Endothelial cell of umbilical vein (primary cell): Measurements from ENCODE around the gene TNRC6C. TPM values are rescaled to one million over a fixed set of nuclear protein-coding genes. Genes with fewer than 3 reads are reported as not detected.

Experiments
- BruUV-seq: library from RNA; stranded (reverse); fragments of 400-500 nt; replicated peaks from 2 replicates; lab custom pipeline; 2021; lab: Mats Ljungman, UMichigan
- CTCF ChIA-PET: fragments of 300-600, 350-600 bp; sonication (Branson Sonifier 250); formaldehyde crosslinking; loops from one replicate; lab custom pipeline; 2021; ENCODE audit warnings: antibody characterized with exemption, inconsistent platforms; lab: Charles Lee
- POLR2A ChIA-PET: fragments of 300-600, 350-600 bp; sonication (Branson Sonifier 250); formaldehyde crosslinking; loops from one replicate; lab custom pipeline; 2021; ENCODE audit warnings: antibody characterized with exemption, inconsistent platforms; lab: Charles Lee
- DNase-seq: peaks from one replicate; pipeline ENCODE4 v3.0.0-alpha.2; 2011; ENCODE audit warnings: low read depth, low spot score
- FAIRE-seq: peaks from 2 replicates; lab custom pipeline; 2011; peaks lifted over from hg19 to GRCh38; lab: Jason Lieb, UNC
- H2AFZ ChIP-seq: 2 replicates; pipeline ENCODE4 v1.6.0; 2012; ENCODE audit warnings: low read depth, low read length, control low read depth, inconsistent platforms
- H3K27ac ChIP-seq: 2 replicates; pipeline ENCODE4 v1.5.1; 2011; ENCODE audit warnings: low read depth, mild to moderate bottlenecking, control low read depth, low read length, moderate library complexity; ENCODE audit not compliant: insufficient read depth
- H3K27me3 ChIP-seq, 2 experiments: 2 replicates each; pipeline versions ENCODE4 v1.6.0 to v1.6.1; 2011; ENCODE audit warnings: low read length in 2 of 2, mixed read lengths in 1 of 2; ENCODE audit not compliant: control insufficient read depth in 2 of 2, insufficient read depth in 2 of 2
- H3K36me3 ChIP-seq, 2 experiments: 2 replicates in 1 of 2; 3 replicates in 1 of 2; pipeline ENCODE4 v1.5.1; 2011; ENCODE audit warnings: low read length in 2 of 2, mild to moderate bottlenecking in 1 of 2, moderate library complexity in 1 of 2; ENCODE audit not compliant: control insufficient read depth in 2 of 2, insufficient read depth in 2 of 2; ENCODE audit errors: extremely low read depth in 1 of 2
- H3K4me1 ChIP-seq: 3 replicates; pipeline ENCODE4 v1.5.1; 2011; ENCODE audit warnings: mild to moderate bottlenecking, low read length; ENCODE audit not compliant: control insufficient read depth, insufficient read depth; ENCODE audit errors: extremely low read depth
- H3K4me2 ChIP-seq: 2 replicates; pipeline ENCODE4 v1.6.1; 2011; ENCODE audit warnings: low read length, control low read depth, mixed read lengths; ENCODE audit not compliant: insufficient read depth
- H3K4me3 ChIP-seq, 3 experiments: fragments of 200-600 bp in 1 of 3; sonication (generic), shearing (Covaris generic) in 1 of 3; replicated peaks in 1 of 3; 2 replicates each; pipeline ENCODE4 v1.5.1; 2011 to 2016; ENCODE audit warnings: control low read depth in 3 of 3, low read length in 3 of 3, mild to moderate bottlenecking in 2 of 3, inconsistent platforms in 1 of 3, low read depth in 1 of 3, moderate library complexity in 1 of 3; ENCODE audit not compliant: insufficient read depth in 1 of 3
- H3K79me2 ChIP-seq: 2 replicates; pipeline ENCODE4 v1.6.0; 2012; ENCODE audit warnings: low read length, inconsistent platforms; ENCODE audit not compliant: control insufficient read depth, insufficient read depth
- H3K9ac ChIP-seq: replicated peaks from 2 replicates; pipeline ENCODE3; 2011; ENCODE audit warnings: low read length, control low read depth; ENCODE audit not compliant: insufficient read depth; ENCODE audit errors: extremely low read depth
- H3K9me1 ChIP-seq: replicated peaks from 3 replicates; pipeline ENCODE4 v1.6.0; 2011; ENCODE audit warnings: mild to moderate bottlenecking, low read length; ENCODE audit not compliant: control insufficient read depth, insufficient read depth; ENCODE audit errors: extremely low read depth
- H3K9me3 ChIP-seq: replicated peaks from 2 replicates; pipeline ENCODE4 v1.5.1; 2012; ENCODE audit warnings: low read length, inconsistent platforms; ENCODE audit not compliant: control insufficient read depth, insufficient read depth
- H4K20me1 ChIP-seq: replicated peaks from 2 replicates; pipeline ENCODE3; 2011; ENCODE audit warnings: mild to moderate bottlenecking, low read length; ENCODE audit not compliant: control insufficient read depth, insufficient read depth; ENCODE audit errors: extremely low read depth
- EZH2 ChIP-seq: IDR thresholded peaks from 2 replicates; pipeline ENCODE4 v1.6.1; 2012; ENCODE audit warnings: borderline replicate concordance, low read depth, mild to moderate bottlenecking, moderate library complexity, low read length, inconsistent platforms; ENCODE audit not compliant: severe bottlenecking
- FOS ChIP-seq: IDR thresholded peaks from 2 replicates; pipeline ENCODE4 v1.6.1; 2011; ENCODE audit warnings: mild to moderate bottlenecking, low read length, moderate library complexity, borderline replicate concordance; ENCODE audit not compliant: insufficient read depth
- GATA2 ChIP-seq: IDR thresholded peaks from 2 replicates; pipeline ENCODE4 v1.7.0; 2011; ENCODE audit warnings: low read depth, mild to moderate bottlenecking, moderate library complexity, mixed read lengths, low read length; ENCODE audit not compliant: insufficient read length, insufficient read depth
- JUN ChIP-seq: IDR thresholded peaks from 2 replicates; pipeline ENCODE4 v1.6.1; 2011; ENCODE audit warnings: borderline replicate concordance, low read depth; ENCODE audit not compliant: insufficient read length, insufficient read depth
- MYC ChIP-seq: IDR thresholded peaks from one replicate; pipeline ENCODE4 v1.6.1; 2011; ENCODE audit warnings: mild to moderate bottlenecking, low read depth, low read length
- POLR2A ChIP-seq: IDR thresholded peaks from 2 replicates; pipeline ENCODE4 v1.6.1; 2012; ENCODE audit warnings: low read depth, mild to moderate bottlenecking, control low read depth, low read length
- POLR2AphosphoS5 ChIP-seq: IDR thresholded peaks from 2 replicates; pipeline ENCODE4 v1.6.1; 2012; ENCODE audit warnings: low read depth, mild to moderate bottlenecking, control low read depth, low read length, moderate library complexity; ENCODE audit not compliant: insufficient read depth
- dilution Hi-C: fragments of 300-500 bp; cut with MboI; formaldehyde crosslinking; loops from one replicate; pipeline ENCODE4 v1.15.0; 2019; ENCODE audit warnings: low sequenced_read_pairs; ENCODE audit not compliant: extremely low pct_ligation_motif_present
- intact Hi-C: fragments of 100-400 bp; cut with micrococcal nuclease; formaldehyde crosslinking; loops from one replicate; pipeline ENCODE4 v1.10.0; 2022
- polyA plus RNA-seq, 4 experiments: library from polyadenylated mRNA; depleted of rRNA in 3 of 4; stranded (reverse) in 3 of 4; unstranded in 1 of 4; fragments of >200 nt; gene quantifications; 2 replicates each; pipeline versions ENCODE4 v1.2.1 to v1.2.3, GENCODE V29; 2011 to 2012; ENCODE audit warnings: missing spikeins in 1 of 4
- total RNA-seq: library from RNA; stranded (reverse); gene quantifications from 2 replicates; pipeline ENCODE4 v1.2.3, GENCODE V29; 2021
- TF ChIP-seq, protein P1 (sequence below): IDR thresholded peaks from 2 replicates; pipeline ENCODE4 v1.6.1; 2011; ENCODE audit not compliant: insufficient read depth, insufficient read length
- TF ChIP-seq, protein P2 (sequence below), 2 donors: IDR thresholded peaks; 1 replicate in 1 of 2; 2 replicates in 1 of 2; pipeline ENCODE4 v1.5.1; 2011; ENCODE audit warnings: low read length in 2 of 2, mild to moderate bottlenecking in 2 of 2, moderate library complexity in 2 of 2, control low read depth in 1 of 2, inconsistent platforms in 1 of 2, low read depth in 1 of 2; ENCODE audit not compliant: insufficient read depth in 1 of 2; ENCODE audit errors: extremely low read depth in 1 of 2

Gene TNRC6C
- total and polyA plus RNA-seq, 2 donors (not counting 3 experiments of a cell fraction or from before 2014, with no cell fraction given): 2.1 to 17.5 TPM

- Histone ChIP-seq H2AFZ (no peak overlapping the region), H3K4me3 (no peak overlapping the region), H3K4me2 (no peak overlapping the region), H3K27me3 (no peaks in the 10 kb centered on the region), H3K9me1 (no peaks in the 10 kb centered on the region), H3K9ac (no peak overlapping the region), H3K36me3 (no peaks in the 10 kb centered on the region), H4K20me1 (no peaks in the 10 kb centered on the region), H3K79me2 (no peaks in the 10 kb centered on the region), H3K9me3 (no peaks in the 10 kb centered on the region), H3K27ac (no peak overlapping the region), H3K4me1 (peaks cover 22% of the 10 kb centered on the region)
- CTCF ChIA-PET: interaction anchor here (0.9 to 1.5 kb wide), 5 partner anchors 9 to 108 kb away, joined by 3 to 12 read pairs (median 5); no protein-coding TSS in a partner anchor
- FAIRE-seq (no peak), DNase-seq (no peak)
- dilution Hi-C loops: no loop called here
- intact Hi-C loops: no loop called here
- BruUV-seq: no TSS peak
- POLR2A ChIA-PET: interaction anchor here (0.7 to 1.3 kb wide), 2 partner anchors 34 to 44 kb away, joined by 3 to 4 read pairs; partner anchors contain the start of genes AFMID and TK1
- TF ChIP-seq, protein P1, sequence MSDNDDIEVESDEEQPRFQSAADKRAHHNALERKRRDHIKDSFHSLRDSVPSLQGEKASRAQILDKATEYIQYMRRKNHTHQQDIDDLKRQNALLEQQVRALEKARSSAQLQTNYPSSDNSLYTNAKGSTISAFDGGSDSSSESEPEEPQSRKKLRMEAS: no peak
- no peak for TF ChIP-seq EZH2
- no peak for TF ChIP-seq JUN
- TF ChIP-seq, protein P2, sequence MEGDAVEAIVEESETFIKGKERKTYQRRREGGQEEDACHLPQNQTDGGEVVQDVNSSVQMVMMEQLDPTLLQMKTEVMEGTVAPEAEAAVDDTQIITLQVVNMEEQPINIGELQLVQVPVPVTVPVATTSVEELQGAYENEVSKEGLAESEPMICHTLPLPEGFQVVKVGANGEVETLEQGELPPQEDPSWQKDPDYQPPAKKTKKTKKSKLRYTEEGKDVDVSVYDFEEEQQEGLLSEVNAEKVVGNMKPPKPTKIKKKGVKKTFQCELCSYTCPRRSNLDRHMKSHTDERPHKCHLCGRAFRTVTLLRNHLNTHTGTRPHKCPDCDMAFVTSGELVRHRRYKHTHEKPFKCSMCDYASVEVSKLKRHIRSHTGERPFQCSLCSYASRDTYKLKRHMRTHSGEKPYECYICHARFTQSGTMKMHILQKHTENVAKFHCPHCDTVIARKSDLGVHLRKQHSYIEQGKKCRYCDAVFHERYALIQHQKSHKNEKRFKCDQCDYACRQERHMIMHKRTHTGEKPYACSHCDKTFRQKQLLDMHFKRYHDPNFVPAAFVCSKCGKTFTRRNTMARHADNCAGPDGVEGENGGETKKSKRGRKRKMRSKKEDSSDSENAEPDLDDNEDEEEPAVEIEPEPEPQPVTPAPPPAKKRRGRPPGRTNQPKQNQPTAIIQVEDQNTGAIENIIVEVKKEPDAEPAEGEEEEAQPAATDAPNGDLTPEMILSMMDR (IDR thresholded peaks at IDR 0.05; ENCODE audit: extremely low read depth in 1 of 2, insufficient read depth in 1 of 2, low read depth in 1 of 2, low read length in 2 of 2): no peak
- TF ChIP-seq POLR2A: no peak
- no peak for TF ChIP-seq MYC
- no peak for TF ChIP-seq GATA2
- no peak for TF ChIP-seq POLR2AphosphoS5
- TF ChIP-seq FOS: no peak
These were observed 185.0 kb downstream of the TNRC6C start for GRCh38 chr17:78143214-78144146.
